Measurements from ENCODE around the gene INPP5D.
"Not testable (repeated sequence)": the region's sequence is repeated elsewhere in the genome, so short reads cannot be mapped to it uniquely, and the experiment has no call there.

INPP5D gene

DNA sequence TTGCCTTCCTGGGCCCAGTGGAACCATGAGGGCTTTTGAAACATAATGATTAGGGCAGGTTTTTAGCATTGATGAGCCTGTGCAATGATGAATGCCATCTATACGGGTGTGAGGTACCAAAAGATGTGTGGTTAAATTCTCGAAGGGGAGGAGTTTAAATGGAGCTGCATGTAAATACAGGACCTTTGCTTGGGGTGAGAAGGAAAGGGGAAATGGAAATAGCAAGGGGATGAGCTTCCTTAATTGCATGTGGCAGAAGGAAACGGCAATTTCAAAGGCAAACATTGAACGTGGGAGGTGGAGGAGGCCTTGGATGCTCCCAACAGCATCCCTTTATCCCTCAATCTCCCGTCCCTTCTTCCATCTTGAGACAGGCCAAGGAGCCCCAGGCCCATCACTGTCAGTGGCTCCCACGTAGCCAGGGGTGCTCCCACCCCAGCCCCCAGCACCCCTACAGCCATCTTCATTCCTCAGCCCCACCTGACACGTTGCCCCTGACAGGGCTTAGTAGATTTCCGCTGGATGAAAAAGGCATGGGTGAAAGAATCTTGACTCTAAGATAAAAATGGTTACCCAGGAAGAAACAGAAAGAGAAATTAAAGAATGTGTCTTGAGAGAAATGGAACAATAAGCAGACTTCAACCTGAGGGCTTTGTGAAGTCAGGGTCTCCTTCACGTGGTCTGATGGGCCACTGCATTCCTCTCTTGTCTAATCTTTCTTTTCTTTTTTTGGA, 32.5 kb downstream of the INPP5D start:
- DNase-seq (ENCODE audit: low read depth in 2 of 2) = no peak

DNA sequence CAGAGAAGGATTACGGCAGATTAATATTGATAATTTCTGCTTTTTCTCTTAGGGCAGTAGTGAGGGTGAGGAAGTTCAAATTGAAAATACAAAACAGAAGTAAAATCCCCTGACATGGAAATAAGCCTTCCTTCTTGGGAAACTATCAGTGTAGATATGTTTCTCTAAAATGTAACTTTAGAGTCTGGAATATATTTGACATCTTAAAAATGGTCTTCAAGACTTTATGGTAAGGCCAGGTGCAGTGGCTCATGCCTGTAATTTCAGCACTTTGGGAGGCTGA, 33.0 kb downstream of the INPP5D start:
- no peak overlapping the region for H3K4me3 ChIP-seq (replicated peaks in 1 of 2; ENCODE audit: low read depth in 2 of 2, low read length in 2 of 2)
- TF ChIP-seq, protein P1, sequence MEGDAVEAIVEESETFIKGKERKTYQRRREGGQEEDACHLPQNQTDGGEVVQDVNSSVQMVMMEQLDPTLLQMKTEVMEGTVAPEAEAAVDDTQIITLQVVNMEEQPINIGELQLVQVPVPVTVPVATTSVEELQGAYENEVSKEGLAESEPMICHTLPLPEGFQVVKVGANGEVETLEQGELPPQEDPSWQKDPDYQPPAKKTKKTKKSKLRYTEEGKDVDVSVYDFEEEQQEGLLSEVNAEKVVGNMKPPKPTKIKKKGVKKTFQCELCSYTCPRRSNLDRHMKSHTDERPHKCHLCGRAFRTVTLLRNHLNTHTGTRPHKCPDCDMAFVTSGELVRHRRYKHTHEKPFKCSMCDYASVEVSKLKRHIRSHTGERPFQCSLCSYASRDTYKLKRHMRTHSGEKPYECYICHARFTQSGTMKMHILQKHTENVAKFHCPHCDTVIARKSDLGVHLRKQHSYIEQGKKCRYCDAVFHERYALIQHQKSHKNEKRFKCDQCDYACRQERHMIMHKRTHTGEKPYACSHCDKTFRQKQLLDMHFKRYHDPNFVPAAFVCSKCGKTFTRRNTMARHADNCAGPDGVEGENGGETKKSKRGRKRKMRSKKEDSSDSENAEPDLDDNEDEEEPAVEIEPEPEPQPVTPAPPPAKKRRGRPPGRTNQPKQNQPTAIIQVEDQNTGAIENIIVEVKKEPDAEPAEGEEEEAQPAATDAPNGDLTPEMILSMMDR (IDR thresholded peaks at IDR 0.05; ENCODE audit: low read depth, low read length) = no peak
- DNase-seq (ENCODE audit: low read depth in 2 of 2) = no peak

More for the DNA sequence above, 32.5 kb downstream of the INPP5D start:
- H3K4me3 ChIP-seq (replicated peaks in 1 of 2; ENCODE audit: low read depth in 2 of 2, low read length in 2 of 2) = no peak overlapping the region
- TF ChIP-seq, protein P1 (IDR thresholded peaks at IDR 0.05; ENCODE audit: low read depth, low read length) = no peak

DNA sequence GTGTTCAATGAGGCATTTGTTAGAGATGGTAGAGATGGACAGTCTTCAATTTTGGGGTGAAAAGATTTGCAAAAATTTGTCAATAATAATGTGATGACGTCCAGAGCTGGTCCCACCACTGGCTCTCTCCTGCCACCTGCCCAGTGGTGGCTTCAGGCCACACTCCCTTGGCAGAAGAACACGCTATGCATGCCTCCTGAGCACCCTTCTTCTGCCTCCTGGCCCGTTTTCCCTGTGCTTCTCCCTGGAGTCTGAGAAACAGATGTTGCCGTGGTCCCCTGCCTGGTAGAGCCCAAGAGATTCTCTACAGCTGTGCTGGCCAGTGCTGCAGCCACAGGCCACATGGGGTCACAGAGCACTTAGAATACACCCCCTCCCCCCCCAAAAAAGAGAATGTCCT, 33.6 kb downstream of the INPP5D start:
- H3K4me3 ChIP-seq (replicated peaks in 1 of 2; ENCODE audit: low read depth in 2 of 2, low read length in 2 of 2) = no peak overlapping the region
- TF ChIP-seq, protein P1 (IDR thresholded peaks at IDR 0.05; ENCODE audit: low read depth, low read length) = no peak
- DNase-seq (ENCODE audit: low read depth in 2 of 2) = no peak

DNA sequence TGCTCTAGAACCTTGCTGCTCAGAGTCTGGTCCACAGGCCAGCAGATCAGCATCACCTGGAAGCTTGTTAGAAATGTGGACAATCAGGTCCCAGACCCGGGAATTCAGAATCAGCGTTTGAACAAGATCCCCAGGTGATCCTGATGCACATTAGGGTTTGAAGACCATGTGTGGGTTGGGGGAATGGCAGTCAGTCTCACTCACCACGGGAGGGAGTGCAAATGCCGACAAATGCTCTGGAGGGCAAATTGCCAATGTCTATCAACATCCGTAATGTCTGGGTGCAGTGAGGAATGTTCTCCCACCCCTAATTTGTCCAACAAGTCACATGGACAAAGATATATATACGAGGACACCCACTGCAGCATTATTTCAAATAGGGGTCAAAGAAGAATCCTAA, 34.5 kb downstream of the INPP5D start:
- TF ChIP-seq, protein P1 (IDR thresholded peaks at IDR 0.05; ENCODE audit: low read depth, low read length) = no peak
- peak in 1 of 2 donors; percentile 10 for DNase-seq (ENCODE audit: low read depth in 2 of 2)

DNA sequence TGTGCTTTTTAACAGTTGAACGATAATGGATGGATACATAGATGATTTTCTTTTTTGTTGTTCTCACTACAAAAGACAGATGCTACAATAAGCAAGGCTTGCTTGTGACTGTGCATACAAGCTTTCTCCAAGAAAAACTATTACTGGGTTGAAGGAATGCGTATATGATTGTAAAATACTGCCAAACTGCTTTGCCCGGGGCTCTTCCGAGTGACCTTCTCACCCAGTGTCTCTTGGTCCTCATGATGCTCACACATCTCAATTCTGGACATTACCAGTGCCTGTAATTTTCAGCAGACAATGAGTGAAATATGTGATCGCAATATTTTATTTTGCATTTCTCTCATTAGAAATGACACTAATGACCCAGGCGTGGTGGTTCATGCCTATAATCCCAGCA, 35.9 kb downstream of the INPP5D start:
- TF ChIP-seq, protein P1 (IDR thresholded peaks at IDR 0.05; ENCODE audit: low read depth, low read length) = no peak
- no peak overlapping the region for H3K4me3 ChIP-seq (replicated peaks in 1 of 2; ENCODE audit: low read depth in 2 of 2, low read length in 2 of 2)
- no peak for DNase-seq (ENCODE audit: low read depth in 2 of 2)

More for the DNA sequence above, 34.5 kb downstream of the INPP5D start:
- no peak overlapping the region for H3K4me3 ChIP-seq (replicated peaks in 1 of 2; ENCODE audit: low read depth in 2 of 2, low read length in 2 of 2)

DNA sequence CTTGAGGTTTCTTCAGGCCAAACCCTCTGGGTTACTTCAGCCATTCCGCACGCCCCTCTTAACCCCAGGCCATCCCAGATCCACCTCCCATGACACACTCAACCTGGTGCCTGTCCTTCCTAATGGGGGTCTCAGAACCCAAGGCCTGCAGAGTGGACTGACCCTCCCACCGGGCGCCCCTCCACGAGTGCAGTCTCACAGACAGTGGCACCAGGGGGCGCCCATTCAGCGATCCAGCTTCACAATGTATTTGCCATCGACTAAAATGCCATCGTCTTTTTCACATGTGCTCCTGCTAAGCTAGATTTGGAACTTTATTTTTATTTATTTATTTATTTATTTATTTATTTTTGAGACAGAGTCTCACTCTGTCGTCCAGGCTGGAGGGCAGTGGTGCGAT, 38.5 kb downstream of the INPP5D start:
- peak; percentile 16 to 17 for DNase-seq (ENCODE audit: low read depth in 2 of 2)
- TF ChIP-seq, protein P1 (IDR thresholded peaks at IDR 0.05; ENCODE audit: low read depth, low read length) = peak; percentile 27
- no peak overlapping the region for H3K4me3 ChIP-seq (replicated peaks in 1 of 2; ENCODE audit: low read depth in 2 of 2, low read length in 2 of 2)

DNA sequence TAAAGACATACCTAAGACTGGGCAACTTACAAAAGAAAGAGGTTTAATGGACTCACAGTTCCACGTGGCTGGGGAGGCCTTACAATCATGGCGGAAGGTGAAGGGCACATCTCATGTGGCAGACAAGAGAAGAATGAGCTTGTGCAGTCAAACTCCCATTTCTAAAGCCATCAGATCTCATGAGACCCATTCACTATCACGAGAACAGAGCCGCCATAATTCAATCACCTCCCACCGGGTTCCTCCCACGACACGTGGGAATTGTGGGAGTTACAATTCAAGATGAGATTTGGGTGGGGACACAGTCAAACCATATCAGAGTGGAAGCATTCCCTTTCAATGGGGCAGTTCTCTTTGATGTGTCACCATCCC, 39.7 kb downstream of the INPP5D start:
- DNase-seq (ENCODE audit: low read depth in 2 of 2); H3K4me3 ChIP-seq (replicated peaks in 1 of 2; ENCODE audit: low read depth in 2 of 2, low read length in 2 of 2): not testable (repeated sequence)
